Measurements from ENCODE around the gene AP2B1. TPM values are rescaled to one million over a fixed set of nuclear protein-coding genes. Genes with fewer than 3 reads are reported as not detected.

AP2B1 gene
- total and polyA plus RNA-seq, 9 of the 15 experiments (the other 6 are each of a cell fraction or from before 2014, with no cell fraction given) = 60.1 to 287 (median 105) TPM

DNA sequence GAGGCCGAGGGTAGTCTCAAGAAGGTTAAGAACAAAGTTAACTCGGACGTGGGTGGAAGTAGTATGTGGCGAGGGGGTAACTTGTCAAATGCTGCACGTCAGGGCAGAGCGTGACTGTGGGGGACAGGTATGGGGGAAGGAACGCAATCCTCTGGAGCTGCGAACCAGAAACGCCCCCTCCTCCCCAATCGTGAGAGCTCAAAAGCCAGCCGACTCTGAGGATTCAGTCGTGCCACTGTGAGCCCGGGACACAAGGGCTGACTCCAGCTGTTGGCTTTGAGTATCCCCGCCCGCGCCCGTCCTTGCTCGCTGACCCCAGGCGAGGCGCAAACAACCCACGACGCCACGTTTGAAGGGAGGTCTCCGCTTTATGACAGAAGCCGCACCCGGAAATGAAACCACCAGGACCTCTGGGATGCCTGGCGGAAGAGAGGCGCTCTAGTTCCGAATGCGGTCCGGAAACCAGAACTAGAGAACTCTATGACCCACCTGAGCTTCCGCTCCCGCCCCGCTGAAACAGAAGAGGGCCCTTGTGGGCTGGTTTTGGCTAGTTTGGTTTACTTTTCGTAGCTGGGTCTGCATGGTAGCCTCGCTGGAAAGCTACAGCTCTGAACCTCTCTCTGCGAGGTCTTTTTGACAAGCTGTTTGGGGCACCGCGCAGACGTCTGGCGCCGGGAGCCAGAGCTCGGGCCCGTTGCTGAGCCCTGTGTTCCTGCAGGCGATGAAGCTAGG is 8.8 kb upstream of the AP2B1 start, which contains the start of gene PEX12 (continued):
- TF ChIP-seq NR2C2 (CRISPR knock-in tag; IDR thresholded peaks at IDR 0.05) = peak; percentile 88
- peak; percentile 100 for TF ChIP-seq NR2C2 (tag; IDR thresholded peaks at IDR 0.05)
- no peak for TF ChIP-seq ZNF785 (CRISPR knock-in tag; IDR thresholded peaks at IDR 0.05)
- TF ChIP-seq COPS2 (conservative IDR thresholded peaks at IDR 0.05) = no peak
- TF ChIP-seq YBX1 (IDR thresholded peaks at IDR 0.05) = no peak
- no peak for TF ChIP-seq CBX8 (IDR thresholded peaks at IDR 0.05; ENCODE audit: borderline replicate concordance, extremely low read depth, low read depth, low read length, poor library complexity, severe bottlenecking)
- no peak for TF ChIP-seq TEAD2 (tag; IDR thresholded peaks at IDR 0.05)
- TF ChIP-seq FIP1L1 (IDR thresholded peaks at IDR 0.05; ENCODE audit: low read depth, low read length, poor library complexity, severe bottlenecking) = no peak
- TF ChIP-seq, protein P1, sequence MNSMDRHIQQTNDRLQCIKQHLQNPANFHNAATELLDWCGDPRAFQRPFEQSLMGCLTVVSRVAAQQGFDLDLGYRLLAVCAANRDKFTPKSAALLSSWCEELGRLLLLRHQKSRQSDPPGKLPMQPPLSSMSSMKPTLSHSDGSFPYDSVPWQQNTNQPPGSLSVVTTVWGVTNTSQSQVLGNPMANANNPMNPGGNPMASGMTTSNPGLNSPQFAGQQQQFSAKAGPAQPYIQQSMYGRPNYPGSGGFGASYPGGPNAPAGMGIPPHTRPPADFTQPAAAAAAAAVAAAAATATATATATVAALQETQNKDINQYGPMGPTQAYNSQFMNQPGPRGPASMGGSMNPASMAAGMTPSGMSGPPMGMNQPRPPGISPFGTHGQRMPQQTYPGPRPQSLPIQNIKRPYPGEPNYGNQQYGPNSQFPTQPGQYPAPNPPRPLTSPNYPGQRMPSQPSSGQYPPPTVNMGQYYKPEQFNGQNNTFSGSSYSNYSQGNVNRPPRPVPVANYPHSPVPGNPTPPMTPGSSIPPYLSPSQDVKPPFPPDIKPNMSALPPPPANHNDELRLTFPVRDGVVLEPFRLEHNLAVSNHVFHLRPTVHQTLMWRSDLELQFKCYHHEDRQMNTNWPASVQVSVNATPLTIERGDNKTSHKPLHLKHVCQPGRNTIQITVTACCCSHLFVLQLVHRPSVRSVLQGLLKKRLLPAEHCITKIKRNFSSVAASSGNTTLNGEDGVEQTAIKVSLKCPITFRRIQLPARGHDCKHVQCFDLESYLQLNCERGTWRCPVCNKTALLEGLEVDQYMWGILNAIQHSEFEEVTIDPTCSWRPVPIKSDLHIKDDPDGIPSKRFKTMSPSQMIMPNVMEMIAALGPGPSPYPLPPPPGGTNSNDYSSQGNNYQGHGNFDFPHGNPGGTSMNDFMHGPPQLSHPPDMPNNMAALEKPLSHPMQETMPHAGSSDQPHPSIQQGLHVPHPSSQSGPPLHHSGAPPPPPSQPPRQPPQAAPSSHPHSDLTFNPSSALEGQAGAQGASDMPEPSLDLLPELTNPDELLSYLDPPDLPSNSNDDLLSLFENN (IDR thresholded peaks at IDR 0.05; ENCODE audit: low read depth in 2 of 2, low read length in 2 of 2) = 0 out of 4 replicates have a peak, but pooled peaks of 1 of the 2 experiments have one; percentile 22
- TF ChIP-seq, protein P2, sequence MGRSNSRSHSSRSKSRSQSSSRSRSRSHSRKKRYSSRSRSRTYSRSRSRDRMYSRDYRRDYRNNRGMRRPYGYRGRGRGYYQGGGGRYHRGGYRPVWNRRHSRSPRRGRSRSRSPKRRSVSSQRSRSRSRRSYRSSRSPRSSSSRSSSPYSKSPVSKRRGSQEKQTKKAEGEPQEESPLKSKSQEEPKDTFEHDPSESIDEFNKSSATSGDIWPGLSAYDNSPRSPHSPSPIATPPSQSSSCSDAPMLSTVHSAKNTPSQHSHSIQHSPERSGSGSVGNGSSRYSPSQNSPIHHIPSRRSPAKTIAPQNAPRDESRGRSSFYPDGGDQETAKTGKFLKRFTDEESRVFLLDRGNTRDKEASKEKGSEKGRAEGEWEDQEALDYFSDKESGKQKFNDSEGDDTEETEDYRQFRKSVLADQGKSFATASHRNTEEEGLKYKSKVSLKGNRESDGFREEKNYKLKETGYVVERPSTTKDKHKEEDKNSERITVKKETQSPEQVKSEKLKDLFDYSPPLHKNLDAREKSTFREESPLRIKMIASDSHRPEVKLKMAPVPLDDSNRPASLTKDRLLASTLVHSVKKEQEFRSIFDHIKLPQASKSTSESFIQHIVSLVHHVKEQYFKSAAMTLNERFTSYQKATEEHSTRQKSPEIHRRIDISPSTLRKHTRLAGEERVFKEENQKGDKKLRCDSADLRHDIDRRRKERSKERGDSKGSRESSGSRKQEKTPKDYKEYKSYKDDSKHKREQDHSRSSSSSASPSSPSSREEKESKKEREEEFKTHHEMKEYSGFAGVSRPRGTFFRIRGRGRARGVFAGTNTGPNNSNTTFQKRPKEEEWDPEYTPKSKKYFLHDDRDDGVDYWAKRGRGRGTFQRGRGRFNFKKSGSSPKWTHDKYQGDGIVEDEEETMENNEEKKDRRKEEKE (IDR thresholded peaks at IDR 0.05; ENCODE audit: borderline replicate concordance in 1 of 2, control insufficient read depth in 1 of 2, low read depth in 2 of 2, low read length in 1 of 2) = no peak; a peak in 1 of 4 replicates
- TF ChIP-seq ZNF778 (CRISPR knock-in tag; IDR thresholded peaks at IDR 0.05) = no peak
- TF ChIP-seq ZNF445 (CRISPR knock-in tag; IDR thresholded peaks at IDR 0.05; ENCODE audit: low read depth) = no peak
- no peak for TF ChIP-seq SIRT6 (IDR thresholded peaks at IDR 0.05; ENCODE audit: low read depth, low read length)
- TF ChIP-seq SP1 (CRISPR knock-in tag; IDR thresholded peaks at IDR 0.05) = no peak
- peak; percentile 8; the same call in 1 of the 2 replicates for TF ChIP-seq ZNF583 (CRISPR knock-in tag; IDR thresholded peaks at IDR 0.05)
- TF ChIP-seq, protein P3, sequence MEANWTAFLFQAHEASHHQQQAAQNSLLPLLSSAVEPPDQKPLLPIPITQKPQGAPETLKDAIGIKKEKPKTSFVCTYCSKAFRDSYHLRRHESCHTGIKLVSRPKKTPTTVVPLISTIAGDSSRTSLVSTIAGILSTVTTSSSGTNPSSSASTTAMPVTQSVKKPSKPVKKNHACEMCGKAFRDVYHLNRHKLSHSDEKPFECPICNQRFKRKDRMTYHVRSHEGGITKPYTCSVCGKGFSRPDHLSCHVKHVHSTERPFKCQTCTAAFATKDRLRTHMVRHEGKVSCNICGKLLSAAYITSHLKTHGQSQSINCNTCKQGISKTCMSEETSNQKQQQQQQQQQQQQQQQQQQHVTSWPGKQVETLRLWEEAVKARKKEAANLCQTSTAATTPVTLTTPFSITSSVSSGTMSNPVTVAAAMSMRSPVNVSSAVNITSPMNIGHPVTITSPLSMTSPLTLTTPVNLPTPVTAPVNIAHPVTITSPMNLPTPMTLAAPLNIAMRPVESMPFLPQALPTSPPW (CRISPR knock-in tag; IDR thresholded peaks at IDR 0.05) = peak; percentile 72
- TF ChIP-seq, protein P4, sequence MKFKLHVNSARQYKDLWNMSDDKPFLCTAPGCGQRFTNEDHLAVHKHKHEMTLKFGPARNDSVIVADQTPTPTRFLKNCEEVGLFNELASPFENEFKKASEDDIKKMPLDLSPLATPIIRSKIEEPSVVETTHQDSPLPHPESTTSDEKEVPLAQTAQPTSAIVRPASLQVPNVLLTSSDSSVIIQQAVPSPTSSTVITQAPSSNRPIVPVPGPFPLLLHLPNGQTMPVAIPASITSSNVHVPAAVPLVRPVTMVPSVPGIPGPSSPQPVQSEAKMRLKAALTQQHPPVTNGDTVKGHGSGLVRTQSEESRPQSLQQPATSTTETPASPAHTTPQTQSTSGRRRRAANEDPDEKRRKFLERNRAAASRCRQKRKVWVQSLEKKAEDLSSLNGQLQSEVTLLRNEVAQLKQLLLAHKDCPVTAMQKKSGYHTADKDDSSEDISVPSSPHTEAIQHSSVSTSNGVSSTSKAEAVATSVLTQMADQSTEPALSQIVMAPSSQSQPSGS (CRISPR knock-in tag; IDR thresholded peaks at IDR 0.05) = no peak

Measured in K562 (cell line).